Hepatic stellate cell (primary cell): ENCODE measurements around the gene AQP11.
A peak's percentile ranks its signal among the peaks of the same experiment; 100 is the strongest.
"Not testable (repeated sequence)": the region's sequence is repeated elsewhere in the genome, so short reads cannot be mapped to it uniquely, and the experiment has no call there.

Source experiments
- DNase-seq: peaks from one replicate; pipeline ENCODE4 v3.0.0; 2011; ENCODE audit warnings: low spot score

The AQP11 gene

GRCh38 chr11:77589521-77590193 lies at the start of gene AQP11:
TSS of gene AQP11 (plus strand) at chr11:77589953. CDS start at chr11:77589993, 40 bp downstream.
- DNase-seq: peak; percentile 88

- peak; percentile 50 for DNase-seq
Observed at GRCh38 chr11:77542296-77542695, 47.5 kb upstream of the AQP11 start.

DNA sequence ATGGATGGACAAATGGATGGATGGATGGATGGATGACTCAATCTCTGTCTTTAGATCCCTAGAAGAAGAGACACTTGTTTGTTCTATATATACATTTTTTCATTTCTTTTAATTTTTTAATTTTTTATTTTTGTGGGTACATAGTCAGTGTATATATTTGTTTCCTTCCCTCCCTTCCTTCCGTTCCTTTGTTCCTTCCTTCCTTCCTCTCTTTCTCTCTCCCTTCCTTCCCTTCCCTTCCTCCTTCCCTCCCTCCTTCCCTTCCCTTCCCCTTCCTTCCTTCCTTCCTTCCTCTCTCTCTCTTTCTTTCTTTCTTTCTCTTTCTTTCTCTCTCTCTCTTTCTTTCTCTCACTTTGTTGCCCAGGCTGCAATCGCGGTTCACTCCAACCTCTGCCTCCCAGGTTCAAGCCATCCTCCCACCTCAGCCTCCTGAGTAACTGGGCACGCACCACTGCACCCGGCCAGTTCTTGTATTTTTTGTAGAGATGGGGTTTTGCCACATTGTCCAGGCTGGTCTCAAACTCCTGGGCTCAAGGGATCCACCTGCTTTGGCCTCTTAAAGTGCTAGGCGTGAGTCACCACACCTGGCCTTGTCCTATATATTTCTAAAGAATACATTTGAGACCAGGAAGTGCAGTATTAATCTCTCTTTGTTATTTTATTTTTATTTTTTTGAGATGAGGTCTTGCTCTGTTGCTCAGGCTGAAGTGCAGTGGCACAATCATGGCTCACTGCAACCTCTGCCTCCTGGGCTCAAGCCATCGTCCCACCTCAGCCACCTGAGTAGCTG lies 42.5 kb upstream of the AQP11 start:
- no peak for DNase-seq

GRCh38 chr11:77547863-77548551 lies 41.7 kb upstream of the AQP11 start:
- peak; percentile 50 for DNase-seq

- DNase-seq: no peak
Observed at GRCh38 chr11:77548552-77549445, 41.0 kb upstream of the AQP11 start.

- DNase-seq: not testable (repeated sequence)
Observed at GRCh38 chr11:77551426-77551825, 38.3 kb upstream of the AQP11 start.

GRCh38 chr11:77557553-77557952 lies 32.2 kb upstream of the AQP11 start:
- DNase-seq: no peak

DNA sequence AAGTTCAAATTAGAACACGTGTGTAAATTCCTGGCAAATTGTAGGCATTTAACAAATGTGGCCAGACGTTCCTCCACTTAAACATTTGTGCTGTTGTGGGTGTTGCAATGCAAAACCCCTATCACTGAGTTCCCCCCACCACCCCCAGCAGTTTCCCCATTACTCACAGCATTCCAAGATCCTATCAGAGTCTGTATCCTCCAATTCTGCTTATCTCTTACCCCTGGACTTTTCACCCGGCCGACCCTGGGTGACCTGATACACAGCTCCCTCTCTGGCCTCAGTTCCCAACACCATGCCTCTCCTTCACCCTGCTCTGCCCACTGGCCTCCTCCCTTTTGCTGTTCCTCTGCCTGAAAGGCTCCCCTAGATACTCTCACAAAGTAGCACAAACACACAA lies 31.4 kb upstream of the AQP11 start:
- no peak for DNase-seq

DNA sequence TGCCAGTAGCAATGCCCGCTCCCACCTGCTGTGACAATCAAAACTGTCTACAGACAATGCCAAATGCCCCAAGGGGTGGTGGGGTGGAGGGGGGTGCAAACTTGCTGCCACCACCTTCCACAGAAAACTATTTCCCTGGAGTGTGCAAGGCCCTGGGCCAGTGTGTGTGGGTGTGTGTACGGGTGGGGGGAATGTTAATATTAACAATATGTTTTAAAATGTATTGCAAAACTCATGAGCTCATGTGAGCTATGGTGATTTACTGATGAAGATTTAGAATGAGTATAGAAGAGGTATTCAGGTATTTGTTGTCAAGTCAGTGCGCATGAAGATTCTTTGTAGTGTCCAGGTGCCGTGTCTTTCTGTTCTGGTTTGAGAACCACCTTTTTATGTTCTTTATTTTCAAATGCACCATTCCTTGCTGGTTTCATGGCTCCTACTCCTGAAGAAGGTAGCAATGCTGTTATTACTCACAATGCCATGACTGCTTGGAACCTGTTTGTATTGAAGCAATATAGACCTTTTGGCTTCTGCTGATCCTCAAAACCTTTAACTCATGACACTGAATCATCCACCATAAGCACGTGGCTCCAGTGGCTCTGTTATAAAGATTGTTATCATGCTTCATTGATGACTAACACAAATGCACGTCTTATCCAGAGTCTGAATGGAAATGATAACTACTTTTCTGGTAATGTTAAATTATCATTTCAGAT lies 29.9 kb upstream of the AQP11 start:
- DNase-seq: peak; percentile 50

- peak; percentile 15 for DNase-seq
Observed at GRCh38 chr11:77560605-77561004, 29.1 kb upstream of the AQP11 start.

GRCh38 chr11:77561257-77561656 lies 28.5 kb upstream of the AQP11 start:
- no peak for DNase-seq

DNA sequence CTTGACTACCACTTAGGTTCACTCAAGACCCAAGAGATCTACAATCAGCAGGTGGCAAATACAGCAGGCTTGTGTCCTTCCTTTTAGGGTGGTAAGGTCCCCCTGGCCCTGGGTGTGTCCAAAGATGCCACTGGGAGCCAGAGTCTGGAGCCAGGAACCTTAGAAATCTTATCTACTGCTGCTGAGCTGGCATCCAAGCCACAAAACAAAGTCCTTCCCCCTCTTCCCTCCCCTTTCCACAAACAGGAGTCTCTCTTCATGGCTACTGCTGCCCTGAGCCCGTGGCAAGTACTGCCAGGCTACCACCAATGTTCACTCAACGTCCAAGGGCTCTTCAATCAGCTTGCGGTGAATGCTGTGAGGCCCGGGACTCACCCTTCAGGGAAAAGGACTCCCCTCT lies 21.4 kb upstream of the AQP11 start:
- no peak for DNase-seq

- DNase-seq: no peak
Observed at GRCh38 chr11:77568916-77569675, 20.7 kb upstream of the AQP11 start.

- DNase-seq: no peak
Observed at GRCh38 chr11:77569676-77570070, 20.1 kb upstream of the AQP11 start.

- not testable (repeated sequence) for DNase-seq
Observed at GRCh38 chr11:77570896-77571295, 18.9 kb upstream of the AQP11 start.

GRCh38 chr11:77575428-77575827 lies 14.3 kb upstream of the AQP11 start:
- DNase-seq: not testable (repeated sequence)

DNA sequence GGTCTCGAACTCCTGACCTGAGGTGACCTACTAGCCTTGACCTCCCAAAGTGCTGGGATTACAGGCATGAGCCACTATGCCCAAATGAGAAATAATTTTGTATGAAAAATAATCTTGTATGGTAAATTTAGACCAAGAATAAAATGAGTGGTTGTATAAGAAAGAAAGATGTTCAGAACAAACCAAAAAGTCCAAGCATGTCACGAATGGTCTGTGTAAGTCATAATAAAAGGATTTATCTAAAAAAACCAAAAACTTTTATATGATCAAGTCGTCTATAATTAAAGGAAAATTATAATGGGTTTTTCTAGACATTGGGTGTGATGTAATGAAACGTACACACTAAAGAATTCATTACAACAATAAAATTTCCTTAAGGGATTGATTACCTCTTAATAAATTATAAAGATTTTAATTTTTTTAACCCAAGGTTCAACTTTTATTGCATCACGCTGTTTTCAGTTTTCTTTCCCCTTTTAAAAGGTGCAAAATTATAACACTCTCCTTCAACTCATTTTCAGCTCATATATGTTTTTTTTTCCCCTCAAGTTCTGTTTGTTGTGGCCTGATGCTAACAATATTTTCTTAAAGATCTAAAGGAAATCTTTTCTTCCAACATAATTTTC lies 8.9 kb upstream of the AQP11 start:
- no peak for DNase-seq

GRCh38 chr11:77589181-77589520 lies 602 bp upstream of the AQP11 start:
- DNase-seq: no peak

DNA sequence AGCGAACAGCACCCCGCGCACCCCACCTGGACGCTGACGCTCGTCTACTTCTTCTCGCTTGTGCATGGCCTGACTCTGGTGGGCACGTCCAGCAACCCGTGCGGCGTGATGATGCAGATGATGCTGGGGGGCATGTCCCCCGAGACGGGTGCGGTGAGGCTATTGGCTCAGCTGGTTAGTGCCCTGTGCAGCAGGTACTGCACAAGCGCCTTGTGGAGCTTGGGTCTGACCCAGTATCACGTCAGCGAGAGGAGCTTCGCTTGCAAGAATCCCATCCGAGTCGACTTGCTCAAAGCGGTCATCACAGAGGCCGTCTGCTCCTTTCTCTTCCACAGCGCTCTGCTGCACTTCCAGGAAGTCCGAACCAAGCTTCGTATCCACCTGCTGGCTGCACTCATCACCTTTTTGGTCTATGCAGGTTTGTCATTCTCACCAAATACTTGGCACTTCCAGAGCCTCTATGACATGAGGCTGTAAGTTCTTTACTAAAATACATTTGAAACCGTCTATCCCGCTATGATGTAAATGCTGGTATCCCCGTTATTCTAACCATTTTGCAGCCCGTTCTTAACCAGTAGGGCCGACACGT lies 535 bp downstream of the AQP11 start:
- peak; percentile 31 for DNase-seq

GRCh38 chr11:77592727-77593126 lies 3.0 kb downstream of the AQP11 start:
- DNase-seq: no peak
